HFF-Myc (cell line): Measurements from ENCODE around the gene TMEM50B.
"Not testable (repeated sequence)": the region's sequence is repeated elsewhere in the genome, so short reads cannot be mapped to it uniquely, and the experiment has no call there.

Experiments
- DNase-seq: peaks from one replicate; pipeline ENCODE4 v3.0.0-alpha.2; 2011; ENCODE audit warnings: low read depth; ENCODE audit errors: extremely low read depth
- H3K4me3 ChIP-seq: replicated peaks from 2 replicates; pipeline ENCODE4 v1.5.1; 2011; ENCODE audit warnings: low read depth, mild to moderate bottlenecking, control low read depth, low read length
- TF ChIP-seq, protein P1 (sequence below): IDR thresholded peaks from 2 replicates; pipeline ENCODE4 v1.5.1; 2012; ENCODE audit warnings: mild to moderate bottlenecking, low read depth, low read length, control low read depth; ENCODE audit errors: missing control alignments

TMEM50B gene

DNA sequence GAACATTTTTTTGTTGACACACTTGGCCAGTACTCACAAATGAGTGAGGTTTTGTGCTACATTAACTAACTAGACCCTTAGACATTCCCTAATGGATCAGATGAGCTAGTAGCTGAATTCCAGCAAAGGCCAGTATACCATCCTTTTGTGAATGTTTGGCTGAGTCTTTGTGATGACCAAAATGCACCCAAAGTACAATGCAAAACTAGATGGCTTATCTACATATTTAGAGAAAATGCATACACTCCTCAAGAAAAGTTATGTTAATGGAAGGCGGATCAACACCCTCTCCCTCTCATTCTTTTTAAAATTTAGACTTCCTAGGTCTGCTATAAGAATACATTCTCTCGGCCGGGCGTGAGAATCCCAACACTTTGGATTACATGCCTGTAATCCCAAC lies 31.9 kb upstream of the TMEM50B start:
- no peak for DNase-seq
- H3K4me3 ChIP-seq, result no peak overlapping the region
- TF ChIP-seq, protein P1, sequence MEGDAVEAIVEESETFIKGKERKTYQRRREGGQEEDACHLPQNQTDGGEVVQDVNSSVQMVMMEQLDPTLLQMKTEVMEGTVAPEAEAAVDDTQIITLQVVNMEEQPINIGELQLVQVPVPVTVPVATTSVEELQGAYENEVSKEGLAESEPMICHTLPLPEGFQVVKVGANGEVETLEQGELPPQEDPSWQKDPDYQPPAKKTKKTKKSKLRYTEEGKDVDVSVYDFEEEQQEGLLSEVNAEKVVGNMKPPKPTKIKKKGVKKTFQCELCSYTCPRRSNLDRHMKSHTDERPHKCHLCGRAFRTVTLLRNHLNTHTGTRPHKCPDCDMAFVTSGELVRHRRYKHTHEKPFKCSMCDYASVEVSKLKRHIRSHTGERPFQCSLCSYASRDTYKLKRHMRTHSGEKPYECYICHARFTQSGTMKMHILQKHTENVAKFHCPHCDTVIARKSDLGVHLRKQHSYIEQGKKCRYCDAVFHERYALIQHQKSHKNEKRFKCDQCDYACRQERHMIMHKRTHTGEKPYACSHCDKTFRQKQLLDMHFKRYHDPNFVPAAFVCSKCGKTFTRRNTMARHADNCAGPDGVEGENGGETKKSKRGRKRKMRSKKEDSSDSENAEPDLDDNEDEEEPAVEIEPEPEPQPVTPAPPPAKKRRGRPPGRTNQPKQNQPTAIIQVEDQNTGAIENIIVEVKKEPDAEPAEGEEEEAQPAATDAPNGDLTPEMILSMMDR, result no peak

DNA sequence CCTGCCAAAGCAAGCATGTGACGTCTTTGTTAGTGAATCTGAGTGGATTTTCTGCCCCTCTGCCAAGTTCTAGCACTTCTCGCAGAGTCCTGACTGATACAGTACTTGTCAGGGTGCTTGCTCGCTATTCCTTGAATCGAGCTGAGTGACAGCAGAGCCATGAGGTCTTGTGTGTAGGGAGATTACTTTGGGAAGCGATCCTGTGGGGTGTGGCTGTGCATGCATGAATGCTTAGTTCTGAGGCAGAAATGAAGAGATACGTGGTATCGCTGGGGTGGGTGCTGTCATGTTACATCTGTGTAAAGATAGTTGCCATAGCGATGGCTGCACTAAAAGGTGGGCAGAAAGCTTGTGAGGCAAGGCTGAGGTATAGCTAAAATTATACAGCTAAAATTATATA lies 31.1 kb upstream of the TMEM50B start:
- H3K4me3 ChIP-seq, result no peak overlapping the region
- TF ChIP-seq, protein P1, result no peak
- no peak for DNase-seq

DNA sequence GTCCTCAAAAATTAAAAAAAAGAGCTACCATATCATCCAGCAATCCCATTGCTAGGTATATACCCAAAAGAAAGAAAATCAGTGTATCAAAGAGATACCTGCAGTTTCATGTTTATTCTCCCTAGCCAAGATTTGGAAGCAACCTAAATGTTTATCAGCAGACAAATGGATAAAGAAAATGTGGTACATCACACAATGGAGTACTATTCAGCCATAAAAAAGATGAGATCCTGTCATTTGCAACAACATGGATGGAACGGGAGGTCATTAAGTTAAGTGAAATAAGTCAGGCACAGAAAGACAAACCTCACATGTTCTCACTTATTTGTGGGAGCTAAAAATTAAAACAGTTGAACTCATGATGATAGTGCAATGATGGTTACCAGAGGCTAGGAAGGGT lies 27.2 kb upstream of the TMEM50B start:
- DNase-seq, H3K4me3 ChIP-seq: not testable (repeated sequence)

DNA sequence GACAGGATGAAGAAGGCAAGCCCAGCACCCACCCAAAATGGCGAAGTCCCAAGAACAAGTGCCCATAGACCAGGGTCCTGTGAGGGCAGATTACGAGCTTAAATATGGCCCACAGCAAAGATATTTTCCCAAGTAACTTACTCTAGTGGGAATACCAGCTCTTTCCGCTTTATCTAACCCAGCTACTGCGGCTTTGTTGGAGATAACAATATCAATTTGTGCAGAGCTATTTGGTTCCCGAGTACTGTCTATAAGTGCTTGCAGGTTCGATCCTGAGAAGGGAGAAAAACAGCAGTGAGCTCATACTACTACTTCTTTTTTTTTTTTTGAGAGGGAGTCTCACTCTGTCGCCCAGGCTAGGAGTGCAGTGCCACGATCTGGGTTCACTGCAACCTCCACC lies 26.1 kb upstream of the TMEM50B start:
- DNase-seq, result no peak
- no peak overlapping the region for H3K4me3 ChIP-seq
- TF ChIP-seq, protein P1, result no peak

DNA sequence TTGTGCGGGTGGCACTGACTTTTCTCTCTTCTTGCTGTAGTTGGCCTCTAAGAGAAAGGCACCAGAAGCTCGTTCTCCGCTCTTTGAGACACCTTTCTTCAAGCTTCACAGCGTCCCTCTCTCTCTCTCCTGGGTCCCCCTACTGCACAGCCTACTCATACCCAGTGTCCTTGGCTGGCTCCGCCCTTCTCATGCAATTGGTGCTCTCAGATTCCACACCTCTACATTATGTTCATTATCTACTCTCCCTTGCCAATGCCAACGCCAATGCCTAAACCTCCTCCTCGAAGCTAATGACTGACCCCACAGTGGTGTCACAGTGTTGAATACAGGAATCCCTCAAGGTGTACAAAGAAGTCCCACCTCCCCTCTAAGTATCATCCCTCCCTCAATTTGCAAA lies 16.6 kb upstream of the TMEM50B start:
- DNase-seq, result no peak
- TF ChIP-seq, protein P1, result no peak
- no peak overlapping the region for H3K4me3 ChIP-seq

DNA sequence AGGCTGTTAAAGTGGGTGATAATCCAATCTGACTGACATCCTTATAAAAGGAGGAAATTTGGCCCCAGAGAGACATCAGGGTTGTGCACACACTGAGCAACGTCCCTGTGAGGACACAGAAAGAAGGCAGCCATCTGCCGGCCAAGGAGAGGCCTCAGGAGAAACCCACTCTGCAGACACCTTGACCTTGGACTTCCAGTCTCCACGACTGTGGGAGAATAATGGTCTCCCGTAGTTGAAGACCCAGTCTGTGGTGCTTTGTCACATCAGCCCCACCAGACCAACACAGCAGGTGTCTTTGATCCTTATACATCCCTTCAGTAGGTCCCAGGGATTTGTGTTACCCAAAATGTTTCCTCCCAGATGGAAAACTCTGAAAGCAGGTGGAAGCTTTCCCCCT lies 16.0 kb upstream of the TMEM50B start:
- DNase-seq, result no peak
- TF ChIP-seq, protein P1, result no peak
- no peak overlapping the region for H3K4me3 ChIP-seq

DNA sequence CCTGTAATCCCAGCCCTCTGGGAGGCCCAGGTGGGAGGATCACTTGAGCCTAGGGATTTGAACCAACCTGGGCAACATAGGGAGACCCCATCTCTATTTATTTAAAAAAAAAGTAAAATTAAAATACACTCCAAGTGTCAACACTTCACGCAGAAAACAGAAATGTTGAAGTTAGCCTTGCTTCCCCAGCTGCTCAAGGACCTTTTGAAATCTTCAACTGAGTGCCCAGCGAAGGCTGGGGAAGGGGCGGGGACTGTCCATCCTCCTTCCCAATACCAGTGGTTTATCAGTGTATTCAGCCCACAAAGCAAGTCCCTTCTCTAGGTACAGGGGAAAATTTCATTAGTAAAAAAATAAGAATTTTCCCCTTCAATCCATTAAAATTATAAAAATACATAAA lies 14.0 kb upstream of the TMEM50B start:
- TF ChIP-seq, protein P1, result no peak
- H3K4me3 ChIP-seq, result no peak overlapping the region
- DNase-seq, result no peak
